GM10266 (cell line): ENCODE data around the gene SLCO6A1.

Experiments used
- DNase-seq: peaks from one replicate; pipeline ENCODE4 v3.0.0; 2012; ENCODE audit errors: extremely low spot score
- TF ChIP-seq, protein P1 (sequence below): IDR thresholded peaks from 2 replicates; pipeline ENCODE4 v1.5.1; 2012; ENCODE audit warnings: mild to moderate bottlenecking, low read depth; ENCODE audit not compliant: control insufficient read depth, insufficient read depth; ENCODE audit errors: missing control alignments

The SLCO6A1 gene

DNA sequence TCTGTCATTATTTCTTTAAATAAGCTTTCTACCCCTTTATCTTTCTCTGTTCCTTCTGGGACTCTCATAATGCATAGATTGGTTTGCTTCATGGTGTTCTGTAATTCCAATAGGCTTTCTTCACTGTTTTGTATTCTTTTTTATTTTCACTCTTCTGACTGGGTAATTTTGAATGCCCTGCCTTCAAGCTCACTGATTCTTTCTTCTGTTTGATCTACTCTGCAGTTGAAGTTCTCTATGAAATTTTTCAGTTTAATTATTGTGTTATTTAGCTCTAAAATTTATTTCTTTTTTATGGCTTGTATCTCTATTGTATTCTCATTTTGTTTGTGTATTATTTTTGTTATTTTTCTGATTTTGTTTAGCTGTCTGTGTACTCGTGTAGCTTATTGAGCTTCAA is 113.4 kb downstream of the SLCO6A1 start:
- DNase-seq = no peak
- TF ChIP-seq, protein P1, sequence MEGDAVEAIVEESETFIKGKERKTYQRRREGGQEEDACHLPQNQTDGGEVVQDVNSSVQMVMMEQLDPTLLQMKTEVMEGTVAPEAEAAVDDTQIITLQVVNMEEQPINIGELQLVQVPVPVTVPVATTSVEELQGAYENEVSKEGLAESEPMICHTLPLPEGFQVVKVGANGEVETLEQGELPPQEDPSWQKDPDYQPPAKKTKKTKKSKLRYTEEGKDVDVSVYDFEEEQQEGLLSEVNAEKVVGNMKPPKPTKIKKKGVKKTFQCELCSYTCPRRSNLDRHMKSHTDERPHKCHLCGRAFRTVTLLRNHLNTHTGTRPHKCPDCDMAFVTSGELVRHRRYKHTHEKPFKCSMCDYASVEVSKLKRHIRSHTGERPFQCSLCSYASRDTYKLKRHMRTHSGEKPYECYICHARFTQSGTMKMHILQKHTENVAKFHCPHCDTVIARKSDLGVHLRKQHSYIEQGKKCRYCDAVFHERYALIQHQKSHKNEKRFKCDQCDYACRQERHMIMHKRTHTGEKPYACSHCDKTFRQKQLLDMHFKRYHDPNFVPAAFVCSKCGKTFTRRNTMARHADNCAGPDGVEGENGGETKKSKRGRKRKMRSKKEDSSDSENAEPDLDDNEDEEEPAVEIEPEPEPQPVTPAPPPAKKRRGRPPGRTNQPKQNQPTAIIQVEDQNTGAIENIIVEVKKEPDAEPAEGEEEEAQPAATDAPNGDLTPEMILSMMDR = no peak

GRCh38 chr5:102380174-102380573 is 118.6 kb downstream of the SLCO6A1 start:
- no peak for DNase-seq
- TF ChIP-seq, protein P1 = no peak

DNA sequence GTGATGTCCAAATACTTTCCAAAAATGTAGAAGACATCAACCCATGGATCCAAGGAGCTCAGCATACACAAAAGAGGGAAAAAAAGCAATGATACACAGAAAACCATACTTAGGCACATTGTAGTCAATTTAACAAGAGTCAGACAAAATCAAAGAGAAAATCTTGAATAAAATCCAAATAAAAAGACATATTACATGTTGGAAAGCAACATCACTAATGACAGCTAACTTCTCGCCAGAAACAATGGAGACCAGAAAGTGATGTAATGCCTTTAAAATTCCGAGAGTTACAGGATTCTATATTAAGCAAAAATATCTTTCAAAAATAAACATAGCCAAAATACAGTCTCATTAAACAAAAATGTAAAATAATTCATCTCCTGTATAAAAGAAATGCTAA is 122.9 kb downstream of the SLCO6A1 start:
- no peak for DNase-seq
- TF ChIP-seq, protein P1 = no peak

DNA sequence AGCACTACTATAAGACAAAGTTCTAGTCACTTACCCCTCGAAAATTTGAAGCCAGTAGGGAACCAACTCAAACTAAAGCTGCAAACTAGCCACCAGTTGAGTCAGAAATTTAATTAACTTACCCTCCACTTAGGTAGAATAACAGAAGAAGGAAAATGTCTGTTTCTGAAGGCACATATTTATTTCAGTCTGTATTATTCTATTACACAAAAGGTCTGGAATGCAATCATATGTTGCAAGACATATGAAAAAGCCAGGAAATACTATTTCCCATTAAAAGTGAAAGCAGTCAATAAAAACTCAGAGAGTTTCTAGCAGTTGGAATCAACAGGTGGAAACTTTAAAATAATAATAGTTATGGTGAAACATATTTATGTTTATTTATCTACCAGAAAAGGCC is 123.5 kb downstream of the SLCO6A1 start:
- TF ChIP-seq, protein P1 = no peak
- no peak for DNase-seq

DNA sequence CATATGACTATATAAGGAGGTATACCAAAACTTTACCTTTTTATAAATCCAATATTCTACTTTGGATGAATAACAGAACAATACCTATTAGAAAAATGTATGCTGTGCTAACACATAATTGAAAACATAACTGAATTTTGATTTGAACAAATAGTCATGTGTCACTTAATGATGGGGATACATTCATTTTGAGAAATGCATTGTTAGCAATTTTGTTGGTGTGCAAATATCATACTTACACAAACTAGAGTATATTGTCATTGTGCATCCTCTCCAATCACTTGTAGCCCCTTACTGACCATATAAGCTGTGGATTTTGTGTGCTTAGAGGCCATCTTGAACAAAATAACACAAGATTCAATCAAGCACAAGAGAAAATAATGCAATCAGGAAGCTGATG is 130.4 kb downstream of the SLCO6A1 start:
- DNase-seq = no peak
- TF ChIP-seq, protein P1 = no peak

- no peak for DNase-seq
- TF ChIP-seq, protein P1 = no peak
Observed at GRCh38 chr5:102341681-102342288, 157.0 kb downstream of the SLCO6A1 start.

DNA sequence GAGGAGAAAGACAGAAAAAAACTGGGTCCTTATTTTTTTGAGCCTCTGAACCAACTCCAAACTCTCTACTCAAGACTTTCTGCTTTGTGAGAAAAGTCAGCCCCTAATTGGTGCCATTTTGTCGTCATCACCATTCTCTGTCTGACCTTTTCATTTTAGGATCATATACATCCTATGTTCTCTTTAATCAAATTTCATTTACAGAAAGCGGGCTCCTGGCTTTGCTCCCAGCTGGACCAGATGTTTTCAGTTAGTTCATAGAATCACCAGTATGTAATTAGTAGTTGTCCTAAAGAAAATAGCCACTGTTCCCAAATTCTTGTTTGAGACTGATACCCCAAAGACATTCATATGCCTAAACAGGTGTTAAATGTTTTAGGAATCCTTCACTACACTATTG is 174.1 kb downstream of the SLCO6A1 start:
- TF ChIP-seq, protein P1 = no peak

More for the DNA sequence above, 174.1 kb downstream of the SLCO6A1 start:
- no peak for DNase-seq
